Stimulated activated CD4-positive, alpha-beta T cell treated with anti-CD3 and anti-CD28 coated beads, TNF-alpha, amount 100 ng/mL, for 24 hours (primary cell): Measurements from ENCODE around the gene LGALS4.
"Not testable (repeated sequence)": the region's sequence is repeated elsewhere in the genome, so short reads cannot be mapped to it uniquely, and the experiment has no call there.

Source experiments
- DNase-seq, 3 experiments: peaks; one replicate each; pipeline ENCODE4 v3.0.0-alpha.2; 2020; ENCODE audit warnings: low read depth in 3 of 3

The LGALS4 gene

DNA sequence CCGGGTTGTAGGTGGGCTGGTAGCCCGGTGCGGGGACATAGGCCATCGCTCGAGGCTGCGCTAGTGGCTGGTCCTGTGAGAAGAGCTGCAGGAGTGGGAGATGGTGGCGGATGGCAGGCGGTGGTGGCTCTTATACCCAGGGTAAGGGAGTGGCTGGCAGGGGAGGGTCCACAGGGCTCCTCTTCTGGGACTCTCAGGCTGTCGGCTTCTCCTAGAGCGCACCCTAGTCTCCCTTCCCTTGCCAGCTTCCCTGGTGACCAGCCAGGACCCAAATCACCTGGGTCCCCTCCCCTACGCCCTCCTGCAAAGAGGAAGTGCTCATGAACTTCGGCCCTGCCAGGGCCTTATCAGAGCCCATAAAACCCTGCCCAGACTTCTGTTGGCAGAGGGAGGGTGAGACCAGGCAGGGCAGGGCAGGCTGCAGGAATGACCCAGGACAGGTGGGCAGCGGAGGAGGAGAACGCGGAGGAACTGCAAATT, at the start of gene LGALS4:
TSS of gene LGALS4 (minus strand) at position 105 of the 480 bp plus-strand sequence. CDS start at position 46, 59 bp downstream.
- no peak for DNase-seq

DNA sequence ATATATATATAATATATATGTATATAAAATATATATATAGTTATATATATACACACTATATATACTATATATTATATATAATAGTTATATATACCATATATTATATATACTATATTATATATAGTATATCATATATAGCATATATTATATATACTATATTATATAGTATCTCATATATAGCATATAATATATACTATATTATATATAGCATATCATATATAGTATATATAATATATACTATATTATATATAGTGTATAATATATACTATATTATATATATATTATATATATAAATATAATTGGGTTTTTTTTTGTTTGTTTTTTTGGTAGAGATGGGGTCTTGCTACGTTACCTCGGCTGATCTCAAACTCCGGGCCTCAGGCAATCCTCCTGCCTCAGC, 48.6 kb upstream of the LGALS4 start:
- no peak for DNase-seq

DNA sequence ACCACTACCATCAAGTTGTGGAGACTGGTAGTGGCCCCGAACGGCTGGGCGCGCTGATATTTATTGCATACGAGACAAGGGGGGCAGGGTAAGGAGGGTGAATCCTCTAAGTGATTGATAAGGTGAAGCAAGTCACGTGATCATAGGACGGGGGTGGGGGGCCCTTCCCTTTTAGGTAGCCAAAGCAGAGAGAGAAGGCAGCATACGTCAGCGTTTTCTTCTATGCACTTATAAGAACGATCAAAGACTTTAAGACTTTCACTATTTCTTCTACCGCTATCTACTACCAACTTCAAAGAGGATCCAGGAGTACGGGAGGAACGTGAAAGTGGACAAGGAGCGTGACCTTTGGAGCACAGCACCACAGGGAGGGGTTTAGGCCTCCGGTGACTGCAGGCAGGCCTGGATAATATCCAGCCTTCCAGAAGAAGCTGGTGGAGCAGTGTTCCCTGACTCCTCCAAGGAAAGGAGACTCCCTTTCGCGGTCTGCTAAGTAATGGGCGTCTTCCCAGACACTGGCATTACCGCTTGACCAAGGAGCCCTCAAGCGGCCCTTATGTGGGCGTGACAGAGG, 47.0 kb upstream of the LGALS4 start:
- DNase-seq = not testable (repeated sequence)

GRCh38 chr19:38856813-38857212, 44.1 kb upstream of the LGALS4 start:
- no peak for DNase-seq

DNA sequence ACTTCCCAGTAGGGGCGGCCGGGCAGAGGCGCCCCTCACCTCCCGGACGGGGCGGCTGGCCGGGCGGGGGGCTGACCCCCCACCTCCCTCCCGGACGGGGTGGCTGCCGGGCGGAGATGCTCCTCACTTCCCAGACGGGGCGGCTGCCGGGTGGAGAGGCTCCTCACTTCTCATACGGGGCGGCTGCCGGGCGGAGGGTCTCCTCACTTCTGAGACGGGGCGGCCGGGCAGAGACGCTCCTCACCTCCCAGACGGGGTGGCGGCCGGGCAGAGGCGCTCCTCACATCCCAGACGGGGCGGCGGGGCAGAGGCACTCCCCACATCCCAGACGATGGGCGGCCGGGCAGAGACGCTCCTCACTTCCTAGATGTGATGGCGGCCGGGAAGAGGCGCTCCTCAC, 43.0 kb upstream of the LGALS4 start:
- not testable (repeated sequence) for DNase-seq

- DNase-seq = not testable (repeated sequence)
These were observed 42.2 kb upstream of the LGALS4 start for GRCh38 chr19:38854961-38855360.

- DNase-seq = no peak
These were observed 40.5 kb upstream of the LGALS4 start for GRCh38 chr19:38853214-38853613.

- DNase-seq = peak in 1 of 3 experiments; percentile 57
These were observed 39.7 kb upstream of the LGALS4 start for GRCh38 chr19:38852231-38853044.

GRCh38 chr19:38851622-38852230, 39.0 kb upstream of the LGALS4 start:
- peak; percentile 83 to 91 (median 85) for DNase-seq

DNA sequence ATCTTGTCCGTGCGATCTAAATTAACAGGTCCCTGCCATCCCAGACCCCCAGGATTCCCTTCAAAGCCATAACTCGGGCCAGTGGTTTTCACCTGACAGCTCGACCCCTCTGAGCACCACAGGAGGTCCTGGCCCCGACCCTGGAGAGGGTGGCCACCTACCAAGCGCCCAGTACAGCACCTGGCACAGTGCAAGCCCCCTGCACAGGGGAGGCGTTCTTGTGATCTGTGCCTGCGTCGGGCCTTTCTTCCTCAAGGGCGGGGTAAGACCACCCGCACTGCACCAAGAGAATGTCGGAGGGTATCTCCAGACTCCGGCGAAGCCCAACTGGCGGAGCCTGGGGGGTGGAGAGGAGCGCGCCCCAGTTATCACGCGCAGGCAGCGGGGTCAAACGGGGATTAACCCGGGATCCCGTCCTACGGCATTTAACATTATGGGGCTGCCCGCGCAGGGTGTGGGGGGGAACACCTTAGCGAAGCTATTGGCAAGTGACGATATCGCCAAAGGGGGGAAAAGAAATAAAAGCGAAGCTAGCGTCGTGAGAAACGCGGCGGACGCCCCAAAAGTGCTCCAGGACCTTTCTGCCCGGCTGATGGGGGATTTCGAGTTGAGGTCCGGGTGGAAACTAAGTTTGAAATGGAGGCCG, 38.4 kb upstream of the LGALS4 start:
- no peak for DNase-seq

- DNase-seq = peak in 2 of 3 experiments; percentile 94 to 98
These were observed 37.8 kb upstream of the LGALS4 start for GRCh38 chr19:38850436-38850975.

DNA sequence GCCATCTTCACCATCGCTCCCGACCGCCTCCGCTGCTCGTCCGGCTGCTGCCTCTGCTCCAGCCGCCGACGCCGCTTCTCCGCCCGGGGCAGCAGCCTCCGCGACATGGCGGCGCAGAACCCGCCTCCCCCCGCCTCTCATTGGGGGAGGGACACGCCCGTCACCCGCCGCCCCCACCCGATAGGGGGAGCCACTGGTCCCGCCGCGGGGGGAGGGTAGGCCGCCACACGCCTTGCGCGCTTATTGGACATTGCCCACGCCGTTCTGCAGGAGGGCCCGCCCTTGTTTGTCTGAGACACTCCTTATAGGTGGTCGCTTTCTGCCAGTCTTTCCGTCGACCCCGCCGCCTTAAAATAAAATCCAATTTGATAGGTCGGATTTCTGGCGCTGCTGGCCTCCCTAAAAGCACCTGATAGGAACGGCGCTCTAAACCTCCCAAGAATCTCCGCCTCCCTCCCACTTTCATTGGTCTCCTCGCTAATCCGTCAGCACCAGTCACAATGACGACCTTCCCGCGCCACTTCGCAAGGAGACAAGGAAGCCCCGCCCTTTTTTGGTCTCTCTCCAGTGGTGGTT, 37.2 kb upstream of the LGALS4 start, which contains the start of gene HNRNPL:
TSS of gene HNRNPL (minus strand) at position 127 of the 576 bp plus-strand sequence. CDS start at position 107, 20 bp downstream.
- DNase-seq = peak; percentile 98 to 99 (median 98)

DNA sequence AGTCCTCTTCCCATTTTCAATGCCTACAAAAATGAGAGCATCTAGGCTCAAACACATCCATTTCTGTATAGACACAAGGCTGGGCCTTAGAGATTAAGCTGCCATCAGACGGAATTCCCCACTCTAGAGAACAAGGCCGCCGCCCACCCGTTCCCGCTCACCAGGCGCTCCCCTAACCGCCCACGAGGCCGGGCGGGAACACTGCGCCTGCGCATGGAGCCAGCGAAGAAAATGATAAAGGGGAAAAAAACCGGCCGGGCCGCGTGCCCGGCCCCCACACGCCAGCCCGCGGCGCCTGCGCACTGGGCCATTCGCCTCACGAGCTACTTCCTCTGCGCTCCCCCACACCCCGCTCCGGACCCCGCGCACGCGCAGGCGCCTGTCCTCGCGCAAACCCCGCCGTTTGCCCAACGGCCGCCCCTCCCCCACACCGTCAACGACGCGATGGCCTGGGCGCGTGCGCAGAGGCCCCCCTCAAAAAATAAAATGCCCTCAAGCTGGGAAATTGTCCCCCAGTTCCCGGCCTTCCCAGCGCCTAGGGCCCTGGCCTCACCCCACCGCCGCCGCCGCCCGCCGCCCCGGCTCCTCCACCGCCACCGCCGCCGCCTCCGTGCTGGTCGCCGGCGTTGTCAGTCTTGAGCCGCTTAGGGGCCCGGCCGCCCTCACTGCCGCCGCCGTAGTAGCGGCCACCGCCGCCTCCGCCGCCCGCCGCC, 36.6 kb upstream of the LGALS4 start:
- peak; percentile 96 to 98 (median 98) for DNase-seq

GRCh38 chr19:38848299-38849146, 35.8 kb upstream of the LGALS4 start:
- no peak for DNase-seq

DNA sequence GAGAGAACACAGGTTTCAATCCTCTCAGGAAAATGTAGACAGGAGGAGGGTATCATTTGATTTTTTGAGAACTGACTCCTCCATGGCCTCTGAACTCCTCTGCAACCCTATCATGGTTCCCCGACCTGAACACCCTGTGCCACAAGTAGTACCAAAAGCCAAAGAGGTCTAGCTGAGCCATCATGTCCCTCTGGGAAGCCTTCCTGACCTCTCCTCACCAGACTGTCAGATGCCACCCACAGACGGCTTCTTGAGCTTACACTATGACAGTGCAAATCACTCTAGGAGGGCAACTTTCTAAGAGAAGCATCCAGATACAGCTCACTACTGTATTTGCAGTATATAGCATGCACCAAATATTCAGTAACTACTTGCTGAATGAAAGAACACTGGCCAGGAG, 33.4 kb upstream of the LGALS4 start:
- DNase-seq = no peak

- no peak for DNase-seq
These were observed 32.8 kb upstream of the LGALS4 start for GRCh38 chr19:38845374-38846024.

GRCh38 chr19:38844093-38844686, 31.4 kb upstream of the LGALS4 start:
- DNase-seq = no peak

DNA sequence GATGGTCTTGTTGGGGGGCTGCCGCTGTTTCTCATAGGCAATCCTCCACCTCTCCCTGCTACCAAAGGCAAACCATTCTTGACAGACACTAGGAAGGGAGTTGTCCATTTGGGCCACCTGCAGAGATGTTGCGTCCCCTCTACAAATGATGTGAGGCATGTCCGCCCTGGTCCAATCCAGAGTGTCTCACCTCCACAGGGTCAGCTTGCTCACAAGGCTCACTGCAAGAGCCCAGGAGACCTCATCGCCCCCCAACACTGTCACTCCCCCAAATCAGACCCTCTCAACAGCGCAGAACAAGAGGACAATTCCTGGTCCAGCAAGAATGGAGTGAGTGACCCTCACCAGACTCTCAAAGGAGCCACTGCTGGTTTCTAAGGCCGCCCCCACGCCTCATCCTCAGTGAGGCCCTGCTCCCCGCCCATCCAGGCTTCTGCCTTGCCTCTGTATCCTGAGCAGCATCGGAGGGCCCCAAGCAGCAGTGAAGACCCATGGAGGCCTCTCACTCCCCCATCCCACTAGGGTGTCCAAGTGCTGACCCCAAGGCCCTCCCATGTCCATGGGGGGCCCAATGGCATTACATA, 30.5 kb upstream of the LGALS4 start:
- DNase-seq = no peak
